Ishikawa (cell line): ENCODE data around the gene GRIK2.

ENCODE experiments used
- NFIC ChIP-seq: IDR thresholded peaks from 2 replicates; pipeline ENCODE4 v1.6.1; 2012
- TF ChIP-seq, protein P1 (sequence below): IDR thresholded peaks from 2 replicates; pipeline ENCODE4 v1.6.1; 2012

DNA sequence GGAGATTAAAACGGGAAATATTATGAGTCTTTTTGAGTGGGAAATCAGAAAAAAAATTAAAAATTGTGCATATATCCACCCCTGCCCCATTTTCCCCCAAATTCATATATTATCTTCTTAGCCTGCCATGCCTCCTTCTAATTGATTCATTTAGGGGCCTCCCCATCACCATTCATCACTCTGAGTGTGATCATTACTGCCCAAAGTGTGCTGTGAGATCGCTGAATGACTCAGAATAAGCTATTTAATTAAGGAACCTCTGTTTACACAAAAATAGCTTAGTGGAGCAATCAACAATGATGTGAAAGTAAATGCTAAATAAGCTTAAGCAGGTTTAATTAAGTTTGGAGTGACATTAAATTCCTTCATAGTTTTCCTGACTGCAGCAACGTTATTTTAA lies 645.5 kb downstream of the GRIK2 start:
- TF ChIP-seq NFIC = no peak
- TF ChIP-seq, protein P1, sequence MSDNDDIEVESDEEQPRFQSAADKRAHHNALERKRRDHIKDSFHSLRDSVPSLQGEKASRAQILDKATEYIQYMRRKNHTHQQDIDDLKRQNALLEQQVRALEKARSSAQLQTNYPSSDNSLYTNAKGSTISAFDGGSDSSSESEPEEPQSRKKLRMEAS = no peak
